Smooth muscle cell (in vitro differentiated cells): ENCODE data around the gene OR4C11. TPM values are rescaled to one million over a fixed set of nuclear protein-coding genes. Genes with fewer than 3 reads are reported as not detected.

ENCODE experiments used
- DNase-seq: peaks from one replicate; lab custom pipeline; 2025; ENCODE audit not compliant: unreplicated experiment; lab: John Stamatoyannopoulos, UW
- H2AFZ ChIP-seq: fragments of 200-600 bp; sonication (generic); 2 replicates; pipeline ENCODE4 v1.6.0; 2016; ENCODE audit warnings: antibody characterized with exemption, low read depth, mild to moderate bottlenecking
- H3F3A ChIP-seq: fragments of 200-600 bp; sonication (generic); 2 replicates; pipeline ENCODE4 v1.6.0; 2017; ENCODE audit warnings: antibody characterized with exemption, low read depth
- H3K27ac ChIP-seq: fragments of 200-600 bp; sonication (generic); 2 replicates; pipeline ENCODE4 v1.5.1; 2016; ENCODE audit warnings: low read depth, mild to moderate bottlenecking
- H3K27me3 ChIP-seq: fragments of 200-600 bp; sonication (generic); 2 replicates; pipeline ENCODE4 v1.6.1; 2016; ENCODE audit warnings: low read depth, mild to moderate bottlenecking
- H3K36me3 ChIP-seq: fragments of 200-600 bp; sonication (generic); 2 replicates; pipeline ENCODE4 v1.5.1; 2016; ENCODE audit warnings: low read depth
- H3K4me1 ChIP-seq: fragments of 200-600 bp; sonication (generic); 2 replicates; pipeline ENCODE4 v1.5.1; 2016; ENCODE audit warnings: low read depth
- H3K4me2 ChIP-seq: fragments of 200-600 bp; sonication (generic); 2 replicates; pipeline ENCODE4 v1.6.0; 2016; ENCODE audit warnings: mild to moderate bottlenecking
- H3K4me3 ChIP-seq: fragments of 200-600 bp; sonication (generic); 2 replicates; pipeline ENCODE4 v1.5.1; 2016; ENCODE audit warnings: mild to moderate bottlenecking
- H3K79me2 ChIP-seq: fragments of 200-600 bp; sonication (generic); 2 replicates; pipeline ENCODE4 v1.6.0; 2016; ENCODE audit warnings: low read depth, mild to moderate bottlenecking
- H3K9ac ChIP-seq: fragments of 200-600 bp; sonication (generic); 2 replicates; pipeline ENCODE4 v1.6.0; 2016; ENCODE audit warnings: low read depth
- H3K9me3 ChIP-seq: fragments of 200-600 bp; sonication (generic); replicated peaks from 2 replicates; pipeline ENCODE4 v1.5.1; 2016; ENCODE audit warnings: low read depth
- H4K20me1 ChIP-seq: fragments of 200-600 bp; sonication (generic); 2 replicates; pipeline ENCODE4 v1.6.0; 2016; ENCODE audit warnings: low read depth
- CTCF ChIP-seq: fragments of 200-600 bp; sonication (generic); IDR thresholded peaks from 2 replicates; pipeline ENCODE4 v1.5.1; 2017; ENCODE audit warnings: borderline replicate concordance, mild to moderate bottlenecking, antibody characterized with exemption; ENCODE audit not compliant: insufficient read depth, poor library complexity, severe bottlenecking
- WGBS: methylation state at CpG from one replicate; pipeline ENCODE4 v1.1.7; 2016; ENCODE audit warnings: low lambda C conversion rate; 5-methylcytosine and 5-hydroxymethylcytosine counted together
- polyA plus RNA-seq: library from polyadenylated mRNA; unstranded; fragments of >200 nt; fragmentation: Nextera tagmentation; extraction: Ambion mirVana; gene quantifications from 2 replicates; pipeline ENCODE4 v1.2.1, GENCODE V29; 2016
- total RNA-seq: library from RNA; depleted of rRNA; stranded (reverse); fragments of >200 nt; gene quantifications from 2 replicates; pipeline ENCODE4 v1.2.3, GENCODE V29; 2014

The OR4C11 gene
- total and polyA plus RNA-seq, 2 experiments from 2014 or later, result not detected

- Histone ChIP-seq H3K36me3 (no peaks in the 10 kb centered on the region), H3K27me3 (no peaks in the 10 kb centered on the region), H3K9me3 (no peaks in the 10 kb centered on the region), H3K9ac (no peak within 1 kb of the TSS), H3F3A (no peaks in the 10 kb centered on the region), H3K27ac (no peak within 1 kb of the TSS), H3K4me1 (no peaks in the 10 kb centered on the region), H3K79me2 (no peaks in the 10 kb centered on the region), H3K4me3 (no peak within 1 kb of the TSS), H3K4me2 (no peak within 1 kb of the TSS), H2AFZ (no peak within 1 kb of the TSS), H4K20me1 (no peaks in the 10 kb centered on the region)
- no peak for TF ChIP-seq CTCF
- WGBS, result 49% methylated on average over 3 of the region's 3 CpGs
- DNase-seq, result no peak
Measured at GRCh38 chr11:55634813-55635212, 27.4 kb upstream of the OR4C11 start, which contains the start of gene OR4P4. TSS of gene OR4P4 (plus strand) at chr11:55635113.

- Histone ChIP-seq H3K9me3 (no peaks in the 10 kb centered on the region), H2AFZ (no peak overlapping the region), H3K27ac (no peak overlapping the region), H3K27me3 (no peaks in the 10 kb centered on the region), H3K9ac (no peak overlapping the region), H3K4me3 (no peak overlapping the region), H3F3A (no peaks in the 10 kb centered on the region), H4K20me1 (no peaks in the 10 kb centered on the region), H3K4me2 (no peak overlapping the region), H3K79me2 (no peaks in the 10 kb centered on the region), H3K36me3 (no peaks in the 10 kb centered on the region), H3K4me1 (no peaks in the 10 kb centered on the region)
- WGBS, result 84% methylated on average over 1 of the region's 1 CpG
- TF ChIP-seq CTCF, result no peak
- no peak for DNase-seq
Measured at GRCh38 chr11:55624531-55624930, 17.1 kb upstream of the OR4C11 start.

- 35% methylated on average over 1 of the region's 1 CpG for WGBS
- no peaks in the 10 kb centered on the region for H4K20me1 ChIP-seq
- no peaks in the 10 kb centered on the region for H3K79me2 ChIP-seq
- H3F3A ChIP-seq, result no peaks in the 10 kb centered on the region
- DNase-seq, result no peak
- H3K9ac ChIP-seq, result no peak overlapping the region
- H3K27ac ChIP-seq, result no peak overlapping the region
- H2AFZ ChIP-seq, result no peak overlapping the region
- H3K4me2 ChIP-seq, result no peak overlapping the region
- no peak overlapping the region for H3K4me3 ChIP-seq
- no peak for TF ChIP-seq CTCF
- H3K36me3 ChIP-seq, result no peaks in the 10 kb centered on the region
- H3K4me1 ChIP-seq, result no peaks in the 10 kb centered on the region
- H3K9me3 ChIP-seq, result peaks cover 31% of the 10 kb centered on the region
- no peaks in the 10 kb centered on the region for H3K27me3 ChIP-seq
Measured at GRCh38 chr11:55572548-55572947, 34.9 kb downstream of the OR4C11 start.

GRCh38 chr11:55571828-55572227 is 35.6 kb downstream of the OR4C11 start, which contains the start of gene OR4C16:
TSS of gene OR4C16 (plus strand) at chr11:55572128. CDS start at chr11:55572128, 0 bp downstream.
- no peak within 1 kb of the TSS for H3K27ac ChIP-seq
- H2AFZ ChIP-seq, result no peak within 1 kb of the TSS
- no peak within 1 kb of the TSS for H3K4me3 ChIP-seq
- H3K9me3 ChIP-seq, result peaks cover 31% of the 10 kb centered on the region
- H3F3A ChIP-seq, result no peaks in the 10 kb centered on the region
- no peak within 1 kb of the TSS for H3K9ac ChIP-seq
- 66% methylated on average over 3 of the region's 3 CpGs for whole genome bisulfite sequencing
- H3K4me1 ChIP-seq, result no peaks in the 10 kb centered on the region
- no peaks in the 10 kb centered on the region for H3K36me3 ChIP-seq
- no peaks in the 10 kb centered on the region for H4K20me1 ChIP-seq
- no peaks in the 10 kb centered on the region for H3K79me2 ChIP-seq
- no peak for TF ChIP-seq CTCF
- DNase-seq, result no peak
- H3K27me3 ChIP-seq, result no peaks in the 10 kb centered on the region
- no peak within 1 kb of the TSS for H3K4me2 ChIP-seq
